Measurements from ENCODE around the gene CAPN11. TPM values are rescaled to one million over a fixed set of nuclear protein-coding genes. Genes with fewer than 3 reads are reported as not detected.

The CAPN11 gene
- total RNA-seq, 1 donor from 2014 or later = 0.27 TPM

GRCh38 chr6:44221291-44221960 lies 62.8 kb downstream of the CAPN11 start:
- Histone ChIP-seq H3K4me3 (peak overlapping the region; percentile 11), H3K9me3 (no peaks in the 10 kb centered on the region), H3K4me1 (peaks cover 86% of the 10 kb centered on the region), H3K36me3 (no peaks in the 10 kb centered on the region), H3K27me3 (ENCODE audit: low read depth) (no peaks in the 10 kb centered on the region), H3K27ac (peak overlapping the region; percentile 80)
- TF ChIP-seq, protein P1, sequence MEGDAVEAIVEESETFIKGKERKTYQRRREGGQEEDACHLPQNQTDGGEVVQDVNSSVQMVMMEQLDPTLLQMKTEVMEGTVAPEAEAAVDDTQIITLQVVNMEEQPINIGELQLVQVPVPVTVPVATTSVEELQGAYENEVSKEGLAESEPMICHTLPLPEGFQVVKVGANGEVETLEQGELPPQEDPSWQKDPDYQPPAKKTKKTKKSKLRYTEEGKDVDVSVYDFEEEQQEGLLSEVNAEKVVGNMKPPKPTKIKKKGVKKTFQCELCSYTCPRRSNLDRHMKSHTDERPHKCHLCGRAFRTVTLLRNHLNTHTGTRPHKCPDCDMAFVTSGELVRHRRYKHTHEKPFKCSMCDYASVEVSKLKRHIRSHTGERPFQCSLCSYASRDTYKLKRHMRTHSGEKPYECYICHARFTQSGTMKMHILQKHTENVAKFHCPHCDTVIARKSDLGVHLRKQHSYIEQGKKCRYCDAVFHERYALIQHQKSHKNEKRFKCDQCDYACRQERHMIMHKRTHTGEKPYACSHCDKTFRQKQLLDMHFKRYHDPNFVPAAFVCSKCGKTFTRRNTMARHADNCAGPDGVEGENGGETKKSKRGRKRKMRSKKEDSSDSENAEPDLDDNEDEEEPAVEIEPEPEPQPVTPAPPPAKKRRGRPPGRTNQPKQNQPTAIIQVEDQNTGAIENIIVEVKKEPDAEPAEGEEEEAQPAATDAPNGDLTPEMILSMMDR (IDR thresholded peaks at IDR 0.05) = peak; percentile 84
- intact Hi-C loops (cut with DNase I) = no loop called here
- ATAC-seq (peak; percentile 72 to 81), DNase-seq (peak; percentile 92)

- no peaks in the 10 kb centered on the region for H3K27me3 ChIP-seq (ENCODE audit: low read depth)
- H3K36me3 ChIP-seq = no peaks in the 10 kb centered on the region
- H3K4me3 ChIP-seq = peak overlapping the region; percentile 11
- DNase-seq (no peak), ATAC-seq (no peak)
- peaks cover 85% of the 10 kb centered on the region for H3K4me1 ChIP-seq
- H3K9me3 ChIP-seq = no peaks in the 10 kb centered on the region
- TF ChIP-seq, protein P1 (IDR thresholded peaks at IDR 0.05) = no peak
- peak overlapping the region; percentile 80 for H3K27ac ChIP-seq
- intact Hi-C loops (cut with DNase I) = no loop called here
These were observed 63.3 kb downstream of the CAPN11 start for GRCh38 chr6:44221961-44222335.

GRCh38 chr6:44222486-44223318 lies 64.1 kb downstream of the CAPN11 start:
- Histone ChIP-seq H3K4me1 (peaks cover 77% of the 10 kb centered on the region), H3K4me3 (peak overlapping the region; percentile 80)

DNA sequence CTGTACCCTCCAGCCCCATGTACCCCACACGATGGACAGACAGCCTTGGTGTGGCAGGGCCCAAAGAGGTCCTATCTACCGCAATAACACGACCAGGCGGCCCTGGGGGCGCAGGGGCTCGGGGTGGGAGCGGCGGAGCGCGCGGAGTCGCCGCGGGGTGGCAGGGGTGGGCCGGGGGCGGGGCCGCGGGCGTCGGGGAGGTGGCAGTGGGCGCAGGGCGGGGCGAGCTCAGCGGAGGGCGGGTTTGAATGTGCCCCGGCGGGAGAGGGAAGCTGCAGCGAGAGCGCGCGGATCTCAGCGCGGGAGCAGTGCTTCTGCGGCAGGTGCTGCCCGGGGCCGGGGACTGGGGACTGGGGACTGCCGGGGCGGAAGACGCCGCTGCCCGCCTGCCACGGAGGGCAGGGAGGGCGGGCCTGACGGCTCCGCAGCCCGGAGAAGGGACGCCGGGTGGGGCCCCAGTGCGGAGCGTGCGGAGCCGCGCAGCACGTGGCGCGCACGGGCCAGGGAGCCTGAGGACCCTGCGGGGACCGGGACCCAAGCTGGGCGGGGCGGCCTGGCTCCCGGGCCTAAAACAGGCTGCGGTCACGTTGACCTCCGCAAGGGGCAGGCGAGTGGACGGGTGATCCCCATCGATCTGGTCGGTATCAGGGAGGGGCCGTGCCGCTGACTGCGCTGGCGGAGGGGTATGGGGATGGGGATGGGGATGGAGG lies 64.9 kb downstream of the CAPN11 start, which contains the start of gene SLC29A1:
SLC29A1 (plus strand) TSS at position 277 of the 710 bp plus-strand sequence. CDS start 3,719 bp downstream, outside the sequence.
- TF ChIP-seq, protein P1 (IDR thresholded peaks at IDR 0.05) = no peak
- Histone ChIP-seq H3K4me3 (peak within 1 kb of the TSS; percentile 80), H3K4me1 (peaks cover 69% of the 10 kb centered on the region), H3K27ac (peak within 1 kb of the TSS; percentile 80), H3K36me3 (no peaks in the 10 kb centered on the region), H3K9me3 (no peaks in the 10 kb centered on the region), H3K27me3 (ENCODE audit: low read depth) (no peaks in the 10 kb centered on the region)
- DNase-seq = peak; percentile 88
- peak; percentile 66 to 72 for ATAC-seq
- intact Hi-C loops (cut with DNase I) = no loop called here

More at GRCh38 chr6:44222486-44223318, 64.1 kb downstream of the CAPN11 start:
- H3K9me3 ChIP-seq = no peaks in the 10 kb centered on the region
- no peak for DNase-seq
- H3K27ac ChIP-seq = peak overlapping the region; percentile 80
- no peaks in the 10 kb centered on the region for H3K36me3 ChIP-seq
- ATAC-seq = no peak
- intact Hi-C loops (cut with DNase I) = no loop called here
- TF ChIP-seq, protein P1 (IDR thresholded peaks at IDR 0.05) = no peak
- H3K27me3 ChIP-seq (ENCODE audit: low read depth) = no peaks in the 10 kb centered on the region

Measured in lower lobe of right lung (tissue), 2 donors.